ENCODE measurements around the gene RALGPS1.

RALGPS1 gene

GRCh38 chr9:126877418-126877817 is 37.2 kb upstream of the RALGPS1 start:
- no peak for TF ChIP-seq CTCF (IDR thresholded peaks at IDR 0.05)

GRCh38 chr9:126879288-126879687 is 35.3 kb upstream of the RALGPS1 start:
- TF ChIP-seq CTCF (IDR thresholded peaks at IDR 0.05): no peak

DNA sequence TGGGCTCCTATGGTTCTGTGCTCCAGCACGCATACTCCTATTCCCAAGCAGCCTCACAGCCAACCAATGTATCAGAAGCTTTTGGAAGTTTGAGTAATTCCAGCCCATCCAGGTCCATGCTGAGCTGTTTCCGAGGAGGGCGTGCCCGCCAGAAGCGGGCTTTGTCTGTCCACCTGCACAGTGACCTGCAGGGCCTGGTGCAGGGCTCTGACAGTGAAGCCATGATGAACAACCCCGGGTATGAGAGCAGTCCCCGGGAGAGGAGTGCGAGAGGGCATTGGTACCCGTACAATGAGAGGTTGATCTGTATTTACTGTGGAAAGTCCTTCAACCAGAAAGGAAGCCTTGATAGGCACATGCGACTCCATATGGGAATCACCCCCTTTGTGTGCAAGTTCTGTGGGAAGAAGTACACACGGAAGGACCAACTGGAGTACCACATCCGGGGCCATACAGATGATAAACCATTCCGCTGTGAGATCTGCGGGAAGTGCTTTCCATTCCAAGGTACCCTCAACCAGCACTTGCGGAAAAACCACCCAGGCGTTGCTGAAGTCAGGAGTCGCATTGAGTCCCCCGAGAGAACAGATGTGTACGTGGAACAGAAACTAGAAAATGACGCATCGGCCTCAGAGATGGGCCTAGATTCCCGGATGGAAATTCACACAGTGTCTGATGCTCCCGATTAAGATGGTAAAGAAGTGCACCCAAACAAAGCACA is 34.2 kb upstream of the RALGPS1 start:
- TF ChIP-seq CTCF (IDR thresholded peaks at IDR 0.05): no peak

GRCh38 chr9:126880947-126881332 is 33.6 kb upstream of the RALGPS1 start:
- TF ChIP-seq CTCF (IDR thresholded peaks at IDR 0.05): no peak

DNA sequence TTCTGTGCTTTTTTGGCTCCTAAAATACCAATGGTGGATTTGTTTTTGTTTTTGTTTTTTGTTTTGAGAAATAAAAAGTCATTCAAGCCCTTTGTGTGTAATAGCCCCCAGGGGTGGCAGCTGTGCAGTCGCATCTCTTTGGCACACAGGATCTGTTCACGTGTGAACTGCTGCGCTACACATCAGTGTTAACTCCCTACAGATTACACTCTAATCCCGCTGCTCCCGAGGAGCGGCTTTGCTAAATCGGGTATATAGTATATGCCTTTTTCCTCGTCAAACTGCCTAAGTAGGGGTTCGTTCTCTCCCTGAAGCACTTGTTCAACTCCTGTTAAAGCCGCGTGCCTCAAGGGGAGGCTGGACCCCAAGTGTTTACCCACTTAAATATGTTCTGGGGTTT is 31.8 kb upstream of the RALGPS1 start:
- no peak for TF ChIP-seq CTCF (IDR thresholded peaks at IDR 0.05)

DNA sequence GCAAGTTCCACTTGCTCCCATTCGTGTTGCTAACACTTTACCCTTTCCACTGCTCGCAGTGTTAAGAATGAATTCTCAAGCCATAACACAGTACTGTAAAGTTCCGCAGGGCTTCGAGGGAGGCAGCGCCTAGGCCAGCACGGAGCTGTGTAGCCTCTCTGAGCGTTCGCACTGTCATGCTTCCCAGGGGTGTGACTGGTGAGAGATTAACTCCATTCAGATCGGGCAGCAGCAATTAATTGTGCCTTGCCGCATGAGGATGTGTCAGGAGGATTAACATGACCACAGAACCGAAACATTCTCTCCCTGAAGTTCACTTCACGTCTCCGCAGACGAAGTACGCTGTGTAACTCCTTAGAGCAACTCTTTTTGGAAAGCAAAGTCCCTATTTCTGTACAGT is 30.9 kb upstream of the RALGPS1 start:
- TF ChIP-seq CTCF (IDR thresholded peaks at IDR 0.05): no peak

GRCh38 chr9:126885131-126885641 is 29.4 kb upstream of the RALGPS1 start:
- TF ChIP-seq CTCF (IDR thresholded peaks at IDR 0.05): no peak
